Lung (tissue), 12 donors: ENCODE measurements around the gene GGCX. TPM values are rescaled to one million over a fixed set of nuclear protein-coding genes. Genes with fewer than 3 reads are reported as not detected.
A peak's percentile ranks its signal among the peaks of the same experiment; 100 is the strongest.
"Not testable (repeated sequence)": the region's sequence is repeated elsewhere in the genome, so short reads cannot be mapped to it uniquely, and the experiment has no call there.

Experiments used
- ATAC-seq: fragments of 200-7000 bp; cut with Tn5 transposase; one replicate; pipeline ENCODE4 v1.9.1; 2020; ENCODE audit warnings: moderate number of reproducible peaks; ENCODE audit not compliant: insufficient read depth, low FRiP score
- DNase-seq, 3 donors: peaks; one replicate each; pipeline ENCODE4 v3.0.0-alpha.2; 2013 to 2017
- H3K27ac ChIP-seq, 2 donors: one replicate each; pipeline ENCODE4 v1.5.1; 2013; ENCODE audit warnings: mild to moderate bottlenecking in 2 of 2, moderate library complexity in 2 of 2, control low read depth in 1 of 2, inconsistent platforms in 1 of 2, low read depth in 1 of 2, low read length in 1 of 2
- H3K27me3 ChIP-seq, 3 donors: one replicate each; pipeline ENCODE4 v1.5.1; 2013; ENCODE audit warnings: low read length in 2 of 3; ENCODE audit not compliant: control insufficient read depth in 3 of 3, insufficient read depth in 3 of 3
- H3K36me3 ChIP-seq, 4 donors: one replicate each; pipeline ENCODE4 v1.5.1; 2013; ENCODE audit warnings: low read length in 4 of 4, mild to moderate bottlenecking in 1 of 4, moderate library complexity in 1 of 4; ENCODE audit not compliant: control insufficient read depth in 4 of 4, insufficient read depth in 4 of 4
- H3K4me1 ChIP-seq, 5 donors: one replicate each; pipeline ENCODE4 v1.5.1; 2013; ENCODE audit warnings: low read length in 5 of 5, mild to moderate bottlenecking in 2 of 5, moderate library complexity in 1 of 5; ENCODE audit not compliant: control insufficient read depth in 5 of 5, insufficient read depth in 5 of 5
- H3K4me3 ChIP-seq: one replicate; pipeline ENCODE4 v1.5.1; 2013; ENCODE audit warnings: mild to moderate bottlenecking, control low read depth, moderate library complexity
- H3K9ac ChIP-seq, 2 donors: one replicate each; pipeline ENCODE4 v1.5.1; 2013; ENCODE audit warnings: low read length in 2 of 2, control low read depth in 1 of 2; ENCODE audit not compliant: insufficient read depth in 1 of 2
- H3K9me3 ChIP-seq, 4 donors: one replicate each; pipeline ENCODE4 v1.5.1; 2013; ENCODE audit warnings: low read length in 3 of 4, mild to moderate bottlenecking in 1 of 4, moderate library complexity in 1 of 4; ENCODE audit not compliant: control insufficient read depth in 4 of 4, insufficient read depth in 3 of 4
- CTCF ChIP-seq: IDR thresholded peaks from 2 replicates; pipeline ENCODE4 v1.5.1; 2012; ENCODE audit warnings: mild to moderate bottlenecking; ENCODE audit errors: control extremely low read depth, extremely low read depth
- WGBS, 2 donors: extraction: QIAGEN DNeasy Blood & Tissue Kit; methylation state at CpG; one replicate each; pipeline ENCODE4 v1.1.7; 2013; 5-methylcytosine and 5-hydroxymethylcytosine counted together
- polyA plus RNA-seq, 2 donors: library from polyadenylated mRNA; stranded (reverse); fragments of 200-250 nt; gene quantifications; one replicate each; pipeline ENCODE4 v1.2.1, GENCODE V29; 2013
- total RNA-seq, 2 donors: library from RNA; depleted of rRNA in 1 of 2; stranded (reverse); fragments of >200 nt in 1 of 2; gene quantifications; one replicate each; pipeline ENCODE4 v1.2.1, GENCODE V29; 2014 to 2021
- donor health status: control.
- donor health status: control.
- donor health status: Bipolar disorder and iron deficiency.
- donor health status: healthy.
- donor health status: DM: yes; HTN: yes; CAD: no.

Gene GGCX
- total and polyA plus RNA-seq, 4 donors, result 21.8 to 69.2 (median 44.8) TPM

GRCh38 chr2:85595301-85596025, 34.2 kb upstream of the GGCX start, which contains the start of gene RNF181:
Gene RNF181, plus strand, starts transcription at chr2:85595745. Its CDS starts 19 bp downstream, at chr2:85595764.
- H3K4me3 ChIP-seq, result peak within 1 kb of the TSS; percentile 77
- DNase-seq (peak; percentile 97 to 100 (median 99)), ATAC-seq (peak; percentile 96)
- TF ChIP-seq CTCF, result no peak
- H3K36me3 ChIP-seq, result peaks cover 0 to 39% (median 12%) of the 10 kb centered on the region in 4 donors
- H3K27ac ChIP-seq, result peak within 1 kb of the TSS; percentile 89 to 93
- H3K9me3 ChIP-seq, result no peaks in the 10 kb centered on the region
- no peaks in the 10 kb centered on the region for H3K27me3 ChIP-seq
- peaks cover 9 to 27% (median 23%) of the 10 kb centered on the region in 5 donors for H3K4me1 ChIP-seq
- 0% methylated on average over 47 of the region's 47 CpGs for WGBS, 2 donors
- peak within 1 kb of the TSS; percentile 80 to 88 for H3K9ac ChIP-seq

GRCh38 chr2:85594715-85595300, 33.5 kb upstream of the GGCX start:
- Histone ChIP-seq H3K27ac (peak overlapping the region; percentile 89 to 93), H3K4me1 (peaks cover 9 to 33% (median 28%) of the 10 kb centered on the region in 5 donors), H3K27me3 (no peaks in the 10 kb centered on the region), H3K9me3 (no peaks in the 10 kb centered on the region), H3K4me3 (peak overlapping the region; percentile 48), H3K9ac (peak overlapping the region in 1 of 2 donors; percentile 80), H3K36me3 (peaks cover 0 to 33% (median 12%) of the 10 kb centered on the region in 4 donors)
- no peak for ATAC-seq
- WGBS, 2 donors, result 18% methylated on average over 13 of the region's 13 CpGs
- DNase-seq, result no peak
- TF ChIP-seq CTCF, result no peak

GRCh38 chr2:85593023-85593422, 31.7 kb upstream of the GGCX start:
- peaks cover 0 to 17% (median 7%) of the 10 kb centered on the region in 4 donors for H3K36me3 ChIP-seq
- peak overlapping the region in 1 of 2 donors; percentile 26 for H3K27ac ChIP-seq
- peaks cover 9 to 48% (median 35%) of the 10 kb centered on the region in 5 donors for H3K4me1 ChIP-seq
- H3K4me3 ChIP-seq, result no peak overlapping the region
- 66 to 83% methylated on average over 3 of the region's 3 CpGs for WGBS, 2 donors
- no peak overlapping the region for H3K9ac ChIP-seq
- no peak for TF ChIP-seq CTCF
- no peaks in the 10 kb centered on the region for H3K27me3 ChIP-seq
- ATAC-seq (no peak), DNase-seq (no peak)
- H3K9me3 ChIP-seq, result no peaks in the 10 kb centered on the region

GRCh38 chr2:85592299-85592698, 31.0 kb upstream of the GGCX start:
- not testable (repeated sequence) for DNase-seq, ATAC-seq, H3K27me3 ChIP-seq, H3K4me3 ChIP-seq, H3K9ac ChIP-seq, H3K9me3 ChIP-seq
- H3K36me3 ChIP-seq, result peaks cover 0 to 13% (median 4%) of the 10 kb centered on the region in 4 donors
- WGBS, 2 donors, result 90 to 96% methylated on average over 9 of the region's 9 CpGs
- H3K27ac ChIP-seq, result peak overlapping the region in 1 of 2 donors; percentile 94
- peaks cover 9 to 51% (median 36%) of the 10 kb centered on the region in 5 donors for H3K4me1 ChIP-seq
